ENCODE data around the gene SREK1IP1. TPM values are rescaled to one million over a fixed set of nuclear protein-coding genes. Genes with fewer than 3 reads are reported as not detected.
A peak's percentile ranks its signal among the peaks of the same experiment; 100 is the strongest.

The SREK1IP1 gene
- total and polyA plus RNA-seq, 9 of the 15 experiments (the other 6 are each of a cell fraction or from before 2014, with no cell fraction given): 6.9 to 45.2 (median 21.7) TPM

DNA sequence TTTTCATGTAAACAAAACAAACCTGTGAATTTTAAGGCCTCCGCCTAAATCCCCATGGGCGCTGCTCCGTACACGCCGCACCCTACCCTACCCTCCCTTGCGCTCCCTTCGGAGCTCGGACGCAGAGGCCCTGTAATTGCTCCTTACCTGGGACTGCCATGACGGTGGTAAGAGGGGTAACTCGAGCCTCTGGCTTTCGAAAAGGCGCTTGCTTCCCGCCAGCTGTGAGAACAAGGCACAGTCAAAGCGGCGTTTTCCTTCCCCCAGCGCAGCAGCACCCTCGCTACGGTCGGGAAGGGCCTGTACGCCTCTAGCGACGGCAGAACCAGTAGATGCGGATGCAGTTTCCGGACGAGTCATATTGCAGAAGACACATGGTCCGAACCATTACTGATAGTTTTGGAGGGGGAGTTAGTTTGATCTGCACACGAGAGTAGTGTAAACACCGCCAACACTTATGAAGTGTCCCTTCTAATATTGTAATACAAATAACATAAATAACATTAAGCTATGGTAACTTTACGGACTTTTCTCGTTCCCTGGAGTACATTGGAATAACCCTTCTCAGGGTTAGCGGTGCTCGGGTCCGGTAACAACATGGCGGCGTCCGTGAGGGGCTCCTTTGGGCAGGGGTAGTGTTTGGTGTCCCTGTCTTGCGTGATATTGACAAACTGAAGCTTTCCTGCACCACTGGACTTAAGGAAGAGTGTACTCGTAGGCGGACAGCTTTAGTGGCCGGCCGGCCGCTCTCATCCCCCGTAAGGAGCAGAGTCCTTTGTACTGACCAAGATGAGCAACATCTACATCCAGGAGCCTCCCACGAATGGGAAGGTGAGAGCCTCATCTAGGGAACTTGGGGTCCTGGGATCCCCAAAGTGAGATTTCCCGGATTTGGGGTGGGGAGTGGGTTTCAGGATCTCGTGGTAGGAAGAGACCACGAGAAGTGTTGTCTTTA lies at the start of gene SREK1IP1, which contains the start of gene CWC27 (continued):
- TF ChIP-seq, protein P1, sequence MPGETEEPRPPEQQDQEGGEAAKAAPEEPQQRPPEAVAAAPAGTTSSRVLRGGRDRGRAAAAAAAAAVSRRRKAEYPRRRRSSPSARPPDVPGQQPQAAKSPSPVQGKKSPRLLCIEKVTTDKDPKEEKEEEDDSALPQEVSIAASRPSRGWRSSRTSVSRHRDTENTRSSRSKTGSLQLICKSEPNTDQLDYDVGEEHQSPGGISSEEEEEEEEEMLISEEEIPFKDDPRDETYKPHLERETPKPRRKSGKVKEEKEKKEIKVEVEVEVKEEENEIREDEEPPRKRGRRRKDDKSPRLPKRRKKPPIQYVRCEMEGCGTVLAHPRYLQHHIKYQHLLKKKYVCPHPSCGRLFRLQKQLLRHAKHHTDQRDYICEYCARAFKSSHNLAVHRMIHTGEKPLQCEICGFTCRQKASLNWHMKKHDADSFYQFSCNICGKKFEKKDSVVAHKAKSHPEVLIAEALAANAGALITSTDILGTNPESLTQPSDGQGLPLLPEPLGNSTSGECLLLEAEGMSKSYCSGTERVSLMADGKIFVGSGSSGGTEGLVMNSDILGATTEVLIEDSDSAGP (CRISPR knock-in tag; IDR thresholded peaks at IDR 0.05): 0 out of 2 replicates have a peak, but pooled peaks have one; percentile 29
- TF ChIP-seq CBX1 (IDR thresholded peaks at IDR 0.05; ENCODE audit: low read depth) (0 out of 2 replicates have a peak, but pooled peaks have one; percentile 39), ZNF668 (CRISPR knock-in tag; IDR thresholded peaks at IDR 0.05) (no peak), MIER1 (IDR thresholded peaks at IDR 0.05; ENCODE audit: low read depth) (peak; percentile 57; the same call in 1 of the 2 replicates), SMARCA5 (IDR thresholded peaks at IDR 0.05) (0 out of 2 replicates have a peak, but pooled peaks have one; percentile 40), L3MBTL2 (IDR thresholded peaks at IDR 0.05) (peak; percentile 28; the same call in 1 of the 2 replicates), FOXM1 (IDR thresholded peaks at IDR 0.05; ENCODE audit: low read depth) (peak; percentile 94), FOXM1 (CRISPR knock-in tag; IDR thresholded peaks at IDR 0.05; ENCODE audit: low read depth) (no peak)
- TF ChIP-seq, protein P2, sequence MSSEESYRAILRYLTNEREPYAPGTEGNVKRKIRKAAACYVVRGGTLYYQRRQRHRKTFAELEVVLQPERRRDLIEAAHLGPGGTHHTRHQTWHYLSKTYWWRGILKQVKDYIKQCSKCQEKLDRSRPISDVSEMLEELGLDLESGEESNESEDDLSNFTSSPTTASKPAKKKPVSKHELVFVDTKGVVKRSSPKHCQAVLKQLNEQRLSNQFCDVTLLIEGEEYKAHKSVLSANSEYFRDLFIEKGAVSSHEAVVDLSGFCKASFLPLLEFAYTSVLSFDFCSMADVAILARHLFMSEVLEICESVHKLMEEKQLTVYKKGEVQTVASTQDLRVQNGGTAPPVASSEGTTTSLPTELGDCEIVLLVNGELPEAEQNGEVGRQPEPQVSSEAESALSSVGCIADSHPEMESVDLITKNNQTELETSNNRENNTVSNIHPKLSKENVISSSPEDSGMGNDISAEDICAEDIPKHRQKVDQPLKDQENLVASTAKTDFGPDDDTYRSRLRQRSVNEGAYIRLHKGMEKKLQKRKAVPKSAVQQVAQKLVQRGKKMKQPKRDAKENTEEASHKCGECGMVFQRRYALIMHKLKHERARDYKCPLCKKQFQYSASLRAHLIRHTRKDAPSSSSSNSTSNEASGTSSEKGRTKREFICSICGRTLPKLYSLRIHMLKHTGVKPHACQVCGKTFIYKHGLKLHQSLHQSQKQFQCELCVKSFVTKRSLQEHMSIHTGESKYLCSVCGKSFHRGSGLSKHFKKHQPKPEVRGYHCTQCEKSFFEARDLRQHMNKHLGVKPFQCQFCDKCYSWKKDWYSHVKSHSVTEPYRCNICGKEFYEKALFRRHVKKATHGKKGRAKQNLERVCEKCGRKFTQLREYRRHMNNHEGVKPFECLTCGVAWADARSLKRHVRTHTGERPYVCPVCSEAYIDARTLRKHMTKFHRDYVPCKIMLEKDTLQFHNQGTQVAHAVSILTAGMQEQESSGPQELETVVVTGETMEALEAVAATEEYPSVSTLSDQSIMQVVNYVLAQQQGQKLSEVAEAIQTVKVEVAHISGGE (CRISPR knock-in tag; IDR thresholded peaks at IDR 0.05): peak; percentile 93 to 99 (median 98)
- TF ChIP-seq, protein P3, sequence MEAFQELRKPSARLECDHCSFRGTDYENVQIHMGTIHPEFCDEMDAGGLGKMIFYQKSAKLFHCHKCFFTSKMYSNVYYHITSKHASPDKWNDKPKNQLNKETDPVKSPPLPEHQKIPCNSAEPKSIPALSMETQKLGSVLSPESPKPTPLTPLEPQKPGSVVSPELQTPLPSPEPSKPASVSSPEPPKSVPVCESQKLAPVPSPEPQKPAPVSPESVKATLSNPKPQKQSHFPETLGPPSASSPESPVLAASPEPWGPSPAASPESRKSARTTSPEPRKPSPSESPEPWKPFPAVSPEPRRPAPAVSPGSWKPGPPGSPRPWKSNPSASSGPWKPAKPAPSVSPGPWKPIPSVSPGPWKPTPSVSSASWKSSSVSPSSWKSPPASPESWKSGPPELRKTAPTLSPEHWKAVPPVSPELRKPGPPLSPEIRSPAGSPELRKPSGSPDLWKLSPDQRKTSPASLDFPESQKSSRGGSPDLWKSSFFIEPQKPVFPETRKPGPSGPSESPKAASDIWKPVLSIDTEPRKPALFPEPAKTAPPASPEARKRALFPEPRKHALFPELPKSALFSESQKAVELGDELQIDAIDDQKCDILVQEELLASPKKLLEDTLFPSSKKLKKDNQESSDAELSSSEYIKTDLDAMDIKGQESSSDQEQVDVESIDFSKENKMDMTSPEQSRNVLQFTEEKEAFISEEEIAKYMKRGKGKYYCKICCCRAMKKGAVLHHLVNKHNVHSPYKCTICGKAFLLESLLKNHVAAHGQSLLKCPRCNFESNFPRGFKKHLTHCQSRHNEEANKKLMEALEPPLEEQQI (IDR thresholded peaks at IDR 0.05): peak; percentile 87
- TF ChIP-seq, protein P4, sequence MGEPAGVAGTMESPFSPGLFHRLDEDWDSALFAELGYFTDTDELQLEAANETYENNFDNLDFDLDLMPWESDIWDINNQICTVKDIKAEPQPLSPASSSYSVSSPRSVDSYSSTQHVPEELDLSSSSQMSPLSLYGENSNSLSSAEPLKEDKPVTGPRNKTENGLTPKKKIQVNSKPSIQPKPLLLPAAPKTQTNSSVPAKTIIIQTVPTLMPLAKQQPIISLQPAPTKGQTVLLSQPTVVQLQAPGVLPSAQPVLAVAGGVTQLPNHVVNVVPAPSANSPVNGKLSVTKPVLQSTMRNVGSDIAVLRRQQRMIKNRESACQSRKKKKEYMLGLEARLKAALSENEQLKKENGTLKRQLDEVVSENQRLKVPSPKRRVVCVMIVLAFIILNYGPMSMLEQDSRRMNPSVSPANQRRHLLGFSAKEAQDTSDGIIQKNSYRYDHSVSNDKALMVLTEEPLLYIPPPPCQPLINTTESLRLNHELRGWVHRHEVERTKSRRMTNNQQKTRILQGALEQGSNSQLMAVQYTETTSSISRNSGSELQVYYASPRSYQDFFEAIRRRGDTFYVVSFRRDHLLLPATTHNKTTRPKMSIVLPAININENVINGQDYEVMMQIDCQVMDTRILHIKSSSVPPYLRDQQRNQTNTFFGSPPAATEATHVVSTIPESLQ (CRISPR knock-in tag; IDR thresholded peaks at IDR 0.05): 0 out of 2 replicates have a peak, but pooled peaks have one; percentile 38
- TF ChIP-seq, protein P5, sequence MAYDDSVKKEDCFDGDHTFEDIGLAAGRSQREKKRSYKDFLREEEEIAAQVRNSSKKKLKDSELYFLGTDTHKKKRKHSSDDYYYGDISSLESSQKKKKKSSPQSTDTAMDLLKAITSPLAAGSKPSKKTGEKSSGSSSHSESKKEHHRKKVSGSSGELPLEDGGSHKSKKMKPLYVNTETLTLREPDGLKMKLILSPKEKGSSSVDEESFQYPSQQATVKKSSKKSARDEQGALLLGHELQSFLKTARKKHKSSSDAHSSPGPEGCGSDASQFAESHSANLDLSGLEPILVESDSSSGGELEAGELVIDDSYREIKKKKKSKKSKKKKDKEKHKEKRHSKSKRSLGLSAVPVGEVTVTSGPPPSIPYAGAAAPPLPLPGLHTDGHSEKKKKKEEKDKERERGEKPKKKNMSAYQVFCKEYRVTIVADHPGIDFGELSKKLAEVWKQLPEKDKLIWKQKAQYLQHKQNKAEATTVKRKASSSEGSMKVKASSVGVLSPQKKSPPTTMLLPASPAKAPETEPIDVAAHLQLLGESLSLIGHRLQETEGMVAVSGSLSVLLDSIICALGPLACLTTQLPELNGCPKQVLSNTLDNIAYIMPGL (CRISPR knock-in tag; IDR thresholded peaks at IDR 0.05): peak; percentile 43; the same call in 1 of the 2 replicates
